DMS 273 treated with DMSO at 0.1 percent for 48 hours (cell line): ENCODE data around the gene PARP4.
"Not testable (repeated sequence)": the region's sequence is repeated elsewhere in the genome, so short reads cannot be mapped to it uniquely, and the experiment has no call there.

Source experiments
- DNase-seq: peaks from one replicate; lab custom pipeline; 2025; lab: John Stamatoyannopoulos, UW

Gene PARP4

DNA sequence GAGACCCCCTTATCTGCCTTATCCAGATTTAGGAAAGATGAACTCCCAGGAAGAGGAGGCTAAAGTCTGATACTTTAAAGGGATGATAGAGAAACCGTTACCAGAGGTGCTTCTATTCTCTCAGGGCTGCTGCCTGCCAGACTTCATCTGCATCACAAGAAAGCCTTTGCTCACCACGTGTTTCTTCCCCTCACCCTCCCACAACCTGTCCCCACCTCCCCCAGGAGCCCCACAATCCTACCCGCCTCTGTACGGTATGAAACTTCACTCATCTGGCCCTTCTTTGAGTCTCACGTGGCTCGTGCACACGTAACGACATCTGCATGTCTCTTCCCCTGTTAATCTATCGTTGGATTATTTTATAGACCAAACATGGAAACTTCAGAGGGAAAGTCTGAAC is 67.7 kb downstream of the PARP4 start:
- DNase-seq = not testable (repeated sequence)

DNA sequence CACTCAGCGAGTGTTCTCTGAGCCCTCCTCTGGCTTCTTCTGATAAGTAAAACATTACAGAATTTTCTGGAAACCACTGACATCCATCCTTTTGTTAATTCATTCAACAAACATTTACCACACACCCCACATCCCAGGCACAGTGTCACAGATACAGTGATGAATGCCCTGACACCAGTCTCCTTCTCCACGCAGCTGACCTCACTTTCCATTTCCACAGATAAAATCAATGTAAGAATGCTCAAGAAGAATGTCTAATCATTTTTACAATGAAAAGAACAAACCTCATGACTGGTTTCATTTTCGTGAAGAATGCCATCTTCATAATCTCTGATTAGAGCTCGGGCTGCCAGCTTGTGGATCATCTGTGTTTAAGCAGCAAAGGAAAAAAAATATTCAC is 69.2 kb downstream of the PARP4 start:
- no peak for DNase-seq

DNA sequence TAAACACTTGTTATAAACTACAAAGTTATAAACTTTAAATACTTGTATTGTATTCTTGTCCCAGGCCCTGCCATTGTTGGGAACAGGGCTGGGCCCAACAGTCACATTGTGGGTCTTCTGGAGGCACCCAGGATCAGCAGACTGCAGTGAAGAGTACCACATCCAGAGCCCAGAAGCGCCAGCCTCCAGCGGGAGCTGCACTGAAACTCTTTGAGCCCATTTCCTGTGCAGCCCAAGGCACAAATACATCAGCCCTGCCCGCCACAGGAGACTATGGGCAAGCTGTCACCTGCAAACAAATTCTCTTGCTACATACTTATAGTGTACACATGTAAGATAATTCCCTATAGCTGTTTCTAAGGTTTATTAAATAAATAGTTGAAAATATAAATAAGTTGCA is 86.5 kb downstream of the PARP4 start:
- DNase-seq = not testable (repeated sequence)

DNA sequence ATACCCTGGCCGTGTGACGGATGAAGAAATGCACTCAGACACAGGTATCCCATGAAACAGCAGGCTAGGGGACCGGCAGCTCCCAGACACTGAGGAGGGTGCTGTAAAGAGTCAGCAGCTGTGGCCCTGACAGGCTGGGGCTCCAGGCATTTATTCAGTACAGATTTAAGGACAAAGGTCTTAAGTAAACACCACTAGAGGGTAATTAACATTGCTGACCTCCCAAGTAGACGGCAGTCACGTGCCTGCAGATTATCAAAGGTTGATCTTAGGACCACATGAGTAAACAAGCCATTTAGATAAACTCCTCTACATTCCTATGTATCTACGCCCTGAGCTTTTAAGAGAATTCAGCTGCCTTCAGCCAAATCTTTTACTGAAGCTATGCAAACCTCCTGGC is 92.9 kb downstream of the PARP4 start:
- not testable (repeated sequence) for DNase-seq

DNA sequence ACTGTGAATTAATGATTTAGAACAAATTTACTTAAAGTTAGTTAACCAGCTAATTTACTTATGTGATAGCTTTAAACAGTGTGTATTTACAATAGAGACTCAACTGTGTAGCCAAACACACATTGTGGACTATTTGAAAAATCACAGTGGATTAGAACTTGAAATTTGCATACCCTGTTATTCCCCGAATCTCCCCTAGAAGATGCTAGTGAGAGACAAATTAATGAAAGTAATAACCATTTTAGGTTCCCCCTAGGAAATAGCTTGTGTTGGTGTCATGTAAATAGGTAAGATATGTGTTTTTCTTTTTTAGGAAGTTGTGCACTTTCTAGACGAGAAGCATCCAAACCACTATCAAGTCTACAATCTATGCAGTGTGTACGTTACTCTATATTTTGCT is 104.7 kb downstream of the PARP4 start:
- DNase-seq = no peak

DNA sequence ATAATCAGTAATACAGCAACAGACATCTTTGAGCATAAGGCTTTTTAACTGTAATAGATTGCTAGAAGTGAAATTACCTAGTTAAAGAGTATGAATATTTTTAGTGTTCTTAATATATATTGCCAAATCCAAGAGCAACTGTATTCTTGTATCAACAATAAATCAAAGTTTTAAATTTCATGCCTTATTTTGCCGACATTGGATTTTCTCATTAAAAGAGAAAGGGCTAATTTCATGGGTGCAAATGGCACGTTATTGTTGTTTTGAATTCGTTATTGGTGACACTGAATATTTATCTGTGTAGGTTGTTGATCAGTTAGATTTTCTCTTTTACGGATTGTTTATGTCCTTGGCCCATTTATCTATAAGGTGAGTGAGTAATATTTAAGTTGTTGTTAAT is 106.1 kb downstream of the PARP4 start:
- no peak for DNase-seq

DNA sequence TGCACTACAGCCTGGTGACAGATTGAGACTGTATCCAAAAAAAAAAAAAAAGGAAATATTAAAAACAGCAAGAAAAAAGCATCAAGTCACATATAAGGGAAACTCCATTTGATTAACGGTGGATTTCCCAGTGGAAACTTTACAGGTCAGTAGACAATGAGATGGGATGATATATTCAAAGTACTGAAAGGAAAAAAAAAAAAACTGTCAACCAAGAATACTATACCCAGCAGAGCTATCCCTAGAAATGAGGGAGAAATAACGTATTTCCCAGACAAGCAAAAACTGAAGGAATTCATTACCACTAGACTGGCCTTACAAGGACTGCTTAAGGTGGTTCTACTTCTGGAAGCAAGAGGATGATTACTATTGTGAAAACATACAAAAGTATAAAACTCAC is 115.8 kb downstream of the PARP4 start:
- DNase-seq = no peak

DNA sequence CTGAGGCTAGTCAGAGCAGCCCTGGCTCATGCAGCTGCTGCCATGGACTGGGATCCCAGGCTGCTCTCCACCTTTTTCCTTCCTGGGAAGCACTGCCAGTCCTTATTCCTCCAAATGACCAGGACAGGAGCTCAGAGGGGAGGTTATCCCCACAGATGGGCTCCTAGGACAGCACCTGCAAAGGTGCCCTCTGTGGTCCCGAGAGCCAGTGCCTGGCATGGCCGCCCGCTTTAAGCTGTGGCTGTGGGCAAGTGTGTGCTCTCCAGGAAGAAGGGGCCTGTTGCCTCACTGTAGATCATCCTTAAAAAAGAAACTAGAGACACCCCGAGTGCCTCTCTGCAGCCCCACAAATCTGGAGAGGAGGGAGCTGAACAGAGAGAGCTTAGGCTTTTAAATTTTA is 119.6 kb downstream of the PARP4 start:
- no peak for DNase-seq

DNA sequence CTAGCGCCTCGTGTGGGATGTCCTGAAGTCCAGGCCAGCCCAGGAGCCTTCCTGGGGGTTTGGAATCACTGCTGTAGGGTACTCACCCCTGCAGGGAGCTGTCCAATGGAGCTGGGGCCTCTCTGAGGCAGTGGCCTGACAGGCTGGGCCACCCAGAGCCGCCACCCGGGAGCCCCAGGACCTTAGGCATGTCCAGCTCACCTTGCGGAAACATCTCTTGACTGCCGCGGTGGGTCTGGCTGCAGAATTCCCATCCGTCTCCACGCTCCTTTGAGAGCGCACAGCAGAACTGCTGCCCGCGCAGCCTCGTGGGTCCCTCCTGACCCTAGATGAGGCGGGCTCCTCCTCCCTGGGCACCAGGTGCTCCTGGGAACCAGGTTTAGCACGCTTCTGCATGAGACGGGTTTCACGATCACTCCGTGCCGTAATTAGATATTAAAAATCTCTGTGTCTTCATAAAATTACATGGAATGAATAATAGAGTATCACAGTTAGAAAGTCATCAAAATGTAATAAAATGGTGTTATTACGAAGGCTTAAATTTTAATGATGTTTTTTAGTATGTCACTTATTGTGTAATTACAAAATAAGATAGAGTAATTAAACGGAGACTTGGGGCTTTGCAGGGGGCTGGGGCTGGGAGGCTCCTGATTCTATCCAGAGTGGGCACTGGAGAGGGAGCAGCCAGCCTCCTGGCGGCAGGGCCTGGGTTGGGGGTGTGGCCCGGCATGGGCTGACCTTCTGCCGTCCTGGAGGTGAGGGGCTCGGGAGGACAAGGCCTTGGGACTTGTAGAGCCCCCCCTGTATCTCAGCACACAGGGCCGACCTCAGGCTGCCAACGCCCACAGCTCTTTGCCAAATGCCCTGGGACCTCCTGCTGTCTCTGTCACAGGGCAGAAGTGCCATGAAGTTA is 120.6 kb downstream of the PARP4 start:
- DNase-seq = not testable (repeated sequence)

DNA sequence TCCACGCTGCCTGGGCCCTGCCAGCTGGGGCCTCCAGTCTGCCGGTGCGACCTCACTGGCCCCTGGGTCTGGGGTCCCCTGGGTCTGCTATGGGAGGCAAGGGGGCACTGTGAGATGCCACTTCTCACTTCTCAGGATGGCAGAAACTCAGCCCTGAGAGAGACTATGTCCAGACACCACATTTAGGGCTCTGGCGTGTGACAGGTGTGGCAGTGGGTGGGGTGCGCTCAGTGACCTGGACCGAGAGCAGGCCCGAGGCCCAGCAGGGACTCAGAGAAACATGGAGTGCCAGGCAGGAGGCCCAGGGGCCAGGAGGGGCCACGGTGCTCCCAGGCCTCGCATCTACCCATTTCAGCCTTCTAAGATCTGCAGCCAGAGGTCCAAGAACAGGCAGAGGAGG is 121.8 kb downstream of the PARP4 start:
- not testable (repeated sequence) for DNase-seq

DNA sequence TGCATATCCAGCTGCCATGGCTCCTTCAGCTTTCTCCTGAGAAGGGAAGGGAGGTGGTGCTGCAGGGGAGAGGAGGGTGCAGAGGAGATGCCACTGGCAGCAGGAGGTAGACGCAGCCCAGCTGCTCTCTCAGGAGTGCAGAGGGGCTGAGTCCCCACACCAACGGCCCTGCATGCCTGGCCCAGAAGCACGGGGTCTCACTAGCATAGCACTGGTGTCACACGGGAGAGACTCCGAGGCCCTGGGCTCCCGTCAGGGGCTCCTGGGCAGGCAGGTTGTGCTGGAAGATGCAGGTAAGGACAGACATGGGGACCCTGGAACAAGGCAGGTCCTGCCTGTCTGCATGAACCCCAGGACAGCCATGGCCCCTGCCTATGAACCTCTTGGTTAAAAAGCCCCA is 123.1 kb downstream of the PARP4 start:
- no peak for DNase-seq

DNA sequence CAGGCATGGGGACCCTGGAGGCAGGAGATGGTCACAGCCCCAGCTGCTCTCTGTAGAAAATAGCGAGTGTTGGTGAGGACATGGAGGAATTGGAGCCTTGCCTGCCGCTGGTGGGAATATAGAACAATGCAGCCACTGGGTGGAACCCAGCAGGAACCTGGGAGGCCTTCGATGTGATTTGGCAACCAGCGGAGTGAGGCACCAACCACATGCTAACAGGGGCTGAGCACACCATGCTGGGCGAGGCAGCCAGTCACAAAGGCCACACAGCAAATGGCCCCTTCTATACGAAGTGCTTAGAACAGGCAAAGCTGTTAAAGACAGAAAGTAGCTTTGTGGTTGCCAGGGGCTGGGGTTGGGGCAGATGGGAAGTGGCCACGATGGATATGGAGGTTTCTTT is 123.8 kb downstream of the PARP4 start:
- not testable (repeated sequence) for DNase-seq

DNA sequence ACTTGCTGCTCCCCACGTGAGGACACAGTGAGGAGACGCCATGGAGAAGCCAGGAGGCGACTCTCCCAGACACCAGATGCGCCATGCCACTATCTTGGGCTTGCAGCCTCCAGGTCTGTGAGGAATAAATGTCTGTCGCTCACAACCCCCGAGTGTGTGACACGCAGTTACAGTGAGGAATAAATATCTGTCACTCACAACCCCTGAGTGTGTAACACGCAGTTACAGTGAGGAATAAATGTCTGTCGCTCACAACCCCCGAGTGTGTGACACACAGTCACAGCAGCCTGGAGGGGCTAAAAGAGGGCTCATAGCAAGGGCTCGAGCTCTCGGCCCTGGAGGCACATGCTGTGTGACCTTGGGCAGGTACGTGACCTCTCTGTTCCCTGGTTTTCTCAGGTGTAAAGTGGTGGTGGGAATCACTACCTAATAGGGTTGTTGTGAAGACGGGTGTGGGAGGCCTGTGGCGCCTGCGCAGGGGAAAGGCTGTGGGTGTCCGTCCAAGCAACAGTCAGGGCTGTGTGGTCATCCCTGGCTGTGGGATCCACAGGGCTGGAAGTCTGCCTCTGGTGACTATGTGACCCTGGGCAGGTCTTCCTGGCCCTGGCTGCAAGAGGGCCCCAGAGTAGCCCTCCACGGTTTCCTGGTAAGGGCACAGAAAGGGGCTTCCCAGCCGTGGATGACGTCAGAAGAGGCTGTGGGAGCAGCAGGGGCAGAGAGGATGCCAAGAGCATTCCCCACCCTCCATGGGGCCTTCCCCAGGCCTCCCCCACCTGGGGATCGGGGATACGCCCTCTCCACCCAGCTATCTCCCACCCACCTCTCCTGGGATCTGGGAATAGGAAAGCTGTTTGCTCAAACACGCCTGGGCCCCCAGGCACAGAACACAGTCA is 125.5 kb downstream of the PARP4 start:
- no peak for DNase-seq

DNA sequence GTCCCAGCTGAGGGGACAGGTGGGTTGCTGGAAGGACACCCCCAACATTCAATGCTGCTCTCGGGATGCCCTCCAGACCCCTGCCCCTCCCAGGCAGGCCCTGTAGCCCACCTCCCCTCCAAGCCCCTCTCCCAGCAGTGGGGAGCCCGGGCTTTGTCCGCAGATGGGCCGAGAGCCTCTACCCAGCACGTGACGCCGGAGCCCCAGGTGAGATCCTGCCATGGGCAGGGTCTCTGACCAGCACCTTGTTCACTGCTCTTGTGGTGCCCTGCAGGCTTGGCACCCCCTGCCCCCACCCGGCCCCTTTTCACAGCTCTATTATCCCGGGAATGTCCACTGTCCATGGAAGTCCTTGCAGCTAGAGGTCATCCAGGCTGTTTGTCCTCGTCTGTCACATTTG is 126.7 kb downstream of the PARP4 start:
- no peak for DNase-seq

DNA sequence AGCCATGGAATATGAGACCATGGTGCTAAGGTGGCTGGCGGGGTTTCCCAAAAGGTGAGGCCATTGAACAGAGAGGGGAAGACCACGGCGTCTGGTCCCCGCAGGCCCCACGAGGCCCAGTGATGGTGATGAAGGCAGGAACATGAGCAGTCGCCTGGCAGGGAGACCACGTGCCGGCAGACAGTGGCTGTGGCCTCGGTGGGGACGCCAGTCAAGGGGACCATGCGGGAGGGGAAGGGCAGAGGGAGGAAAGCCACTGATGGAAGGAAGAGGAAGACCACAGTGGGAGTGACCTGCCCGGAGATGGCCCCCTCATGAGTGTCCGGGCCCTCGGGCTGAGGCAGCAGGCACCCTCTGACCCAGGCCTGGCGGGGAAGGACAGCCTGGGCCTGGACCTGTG is 127.6 kb downstream of the PARP4 start:
- DNase-seq = not testable (repeated sequence)

DNA sequence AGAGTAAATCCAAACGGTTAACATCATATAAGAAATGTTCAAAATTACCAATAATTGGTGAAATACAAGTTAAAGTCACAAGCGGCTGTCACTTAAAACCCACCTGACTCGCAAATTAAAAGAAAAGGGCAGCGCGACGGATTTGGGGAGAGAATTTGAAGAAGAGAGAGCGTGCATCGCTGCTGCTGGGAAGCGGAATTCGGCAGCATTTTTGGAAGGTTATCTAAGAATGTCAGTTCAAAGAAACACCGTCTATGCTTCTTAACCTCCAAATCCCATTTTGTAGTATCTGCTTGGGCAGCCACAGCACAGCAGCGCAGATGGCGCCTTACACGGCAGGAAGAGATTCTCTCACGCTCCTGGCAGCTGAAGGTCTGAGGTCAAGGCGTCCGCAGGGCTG is 128.5 kb downstream of the PARP4 start:
- DNase-seq = not testable (repeated sequence)

DNA sequence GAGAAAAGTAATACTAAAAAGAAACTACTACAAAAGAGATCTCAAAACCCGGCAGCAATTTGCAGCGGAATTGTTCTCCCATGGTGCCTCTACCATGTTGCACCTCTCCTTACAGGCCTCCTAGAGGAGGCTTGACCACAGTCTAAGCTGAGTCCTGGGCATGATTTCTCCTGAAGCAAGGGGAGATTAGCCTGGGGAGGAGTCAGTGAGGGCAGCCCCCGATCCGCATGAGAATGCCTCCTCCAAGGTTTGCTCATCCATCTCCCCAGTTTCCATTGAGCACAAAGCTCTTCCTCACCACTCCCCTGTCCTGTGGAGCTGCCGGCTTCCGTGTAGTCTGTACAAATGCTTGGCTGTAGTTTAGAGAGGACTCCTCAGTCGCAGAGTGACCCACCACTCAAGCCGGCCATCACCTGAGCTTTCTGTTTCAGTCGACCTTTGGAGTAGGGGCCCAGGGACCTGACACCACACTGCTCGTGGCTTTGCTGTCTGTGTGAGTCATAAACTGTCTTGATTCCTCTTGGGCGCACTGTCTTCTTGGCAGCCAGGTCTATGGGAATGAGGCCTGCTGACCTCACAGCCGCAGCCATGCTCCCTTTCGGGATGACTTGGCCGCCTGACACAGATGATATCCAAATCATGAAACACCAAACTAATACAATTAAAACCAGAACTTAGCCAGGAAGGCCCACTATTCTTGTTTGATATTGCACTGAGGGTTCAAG is 130.9 kb downstream of the PARP4 start:
- no peak for DNase-seq

DNA sequence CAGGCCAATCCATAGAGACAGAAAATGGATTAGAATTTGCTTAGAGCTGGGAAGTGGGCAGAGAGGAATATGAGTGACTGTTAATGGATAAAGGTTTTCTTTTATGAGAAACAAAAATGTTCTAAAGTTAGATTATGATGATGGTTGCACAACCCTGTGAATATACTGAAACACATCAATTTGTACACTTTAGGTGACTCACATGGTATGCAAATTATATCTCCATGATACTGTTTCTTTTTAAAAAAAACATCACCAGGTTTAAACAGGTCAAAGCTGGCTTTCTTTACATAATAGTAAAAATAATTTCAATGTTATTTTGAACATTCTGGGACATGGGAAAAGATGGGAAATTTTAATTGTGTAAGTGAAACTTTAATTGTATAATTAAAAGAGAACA is 131.7 kb downstream of the PARP4 start:
- DNase-seq = not testable (repeated sequence)

DNA sequence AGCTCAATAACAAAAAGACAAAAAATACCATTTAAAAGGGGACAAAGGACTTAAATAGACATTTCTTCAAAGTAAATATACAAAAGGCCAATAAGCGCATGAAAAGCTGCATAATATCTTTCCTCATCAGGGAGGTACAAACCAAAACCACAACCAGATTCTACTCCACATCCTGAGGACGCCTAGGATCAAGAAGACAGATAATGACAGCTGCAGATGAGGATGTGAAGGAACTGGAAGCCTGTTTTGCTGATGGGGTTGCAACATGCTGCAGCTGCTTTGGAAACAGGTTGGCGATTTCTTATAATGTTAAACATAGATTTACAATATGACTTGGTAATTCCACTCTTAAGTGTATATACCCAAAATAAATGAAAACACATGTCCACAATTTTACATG is 132.4 kb downstream of the PARP4 start:
- DNase-seq = not testable (repeated sequence)

DNA sequence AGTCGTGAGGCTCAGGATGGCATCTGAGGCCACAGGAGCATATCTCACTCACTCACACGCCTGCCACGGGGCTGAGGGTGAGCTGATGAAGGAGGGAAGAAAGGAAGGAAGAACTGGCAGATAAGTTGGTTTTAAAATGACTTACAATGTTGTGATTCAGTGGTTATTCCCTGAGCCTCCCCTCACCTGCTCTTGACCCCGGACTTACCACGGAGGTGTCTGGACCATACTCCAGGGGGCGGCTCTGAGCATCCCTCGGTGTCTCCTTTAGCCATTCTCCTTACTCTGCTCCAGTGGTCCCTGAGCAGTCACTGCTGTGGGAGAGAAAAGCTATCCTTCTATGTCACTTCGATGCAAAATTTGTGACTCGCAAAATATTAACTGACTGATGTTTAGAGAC is 141.3 kb downstream of the PARP4 start:
- DNase-seq = not testable (repeated sequence)
